SK-N-SH (cell line): ENCODE data around the gene CALN1.

Experiments used
- ELF1 ChIP-seq: IDR thresholded peaks from 2 replicates; pipeline ENCODE4 v1.4.0; 2012
- EP300 ChIP-seq, 2 experiments: IDR thresholded peaks; 2 replicates each; pipeline versions ENCODE4 v1.4.0 to v1.6.1; 2012; ENCODE audit warnings: borderline replicate concordance in 1 of 2, low read depth in 1 of 2, low read length in 1 of 2
- FOSL2 ChIP-seq: IDR thresholded peaks from 2 replicates; pipeline ENCODE4 v1.4.0; 2012; ENCODE audit warnings: low read depth, mild to moderate bottlenecking, moderate library complexity, borderline replicate concordance
- FOXJ3 ChIP-seq: sonication (generic); formaldehyde crosslinking; IDR thresholded peaks from 2 replicates; pipeline ENCODE4 v1.5.1; 2020; ENCODE audit warnings: mild to moderate bottlenecking, missing genetic modification reagents
- FOXM1 ChIP-seq: IDR thresholded peaks from 2 replicates; pipeline ENCODE4 v1.4.0; 2012; ENCODE audit warnings: low read depth, mild to moderate bottlenecking
- GABPA ChIP-seq: IDR thresholded peaks from 2 replicates; pipeline ENCODE4 v1.4.0; 2012; ENCODE audit warnings: low read depth, mild to moderate bottlenecking
- GATA2 ChIP-seq: sonication (generic); formaldehyde crosslinking; IDR thresholded peaks from 2 replicates; pipeline ENCODE4 v1.5.0; 2020; ENCODE audit warnings: mild to moderate bottlenecking, missing genetic modification reagents
- POLR2AphosphoS5 ChIP-seq: IDR thresholded peaks from 2 replicates; pipeline ENCODE4 v1.6.1; 2012; ENCODE audit warnings: low read depth, low read length
- RCOR1 ChIP-seq: fragments of 150-350 bp; IDR thresholded peaks from 2 replicates; pipeline ENCODE4 v1.6.1; 2017; ENCODE audit warnings: antibody characterized with exemption, low read length
- RXRA ChIP-seq: IDR thresholded peaks from 2 replicates; pipeline ENCODE4 v1.4.0; 2012; ENCODE audit warnings: low read depth, mild to moderate bottlenecking, borderline replicate concordance
- USF2 ChIP-seq: fragments of 150-350 bp; IDR thresholded peaks from 2 replicates; pipeline ENCODE4 v1.6.1; 2017; ENCODE audit warnings: antibody characterized with exemption, low read length, low read depth, borderline replicate concordance
- TF ChIP-seq, protein P1 (sequence below): fragments of 200-600 bp; sonication (generic); IDR thresholded peaks from 2 replicates; pipeline ENCODE4 v1.6.1; 2017; ENCODE audit warnings: antibody characterized with exemption, mild to moderate bottlenecking, moderate library complexity

GRCh38 chr7:71857338-71857737 lies 554.8 kb downstream of the CALN1 start:
- TF ChIP-seq FOXJ3 = no peak
- TF ChIP-seq, protein P1, sequence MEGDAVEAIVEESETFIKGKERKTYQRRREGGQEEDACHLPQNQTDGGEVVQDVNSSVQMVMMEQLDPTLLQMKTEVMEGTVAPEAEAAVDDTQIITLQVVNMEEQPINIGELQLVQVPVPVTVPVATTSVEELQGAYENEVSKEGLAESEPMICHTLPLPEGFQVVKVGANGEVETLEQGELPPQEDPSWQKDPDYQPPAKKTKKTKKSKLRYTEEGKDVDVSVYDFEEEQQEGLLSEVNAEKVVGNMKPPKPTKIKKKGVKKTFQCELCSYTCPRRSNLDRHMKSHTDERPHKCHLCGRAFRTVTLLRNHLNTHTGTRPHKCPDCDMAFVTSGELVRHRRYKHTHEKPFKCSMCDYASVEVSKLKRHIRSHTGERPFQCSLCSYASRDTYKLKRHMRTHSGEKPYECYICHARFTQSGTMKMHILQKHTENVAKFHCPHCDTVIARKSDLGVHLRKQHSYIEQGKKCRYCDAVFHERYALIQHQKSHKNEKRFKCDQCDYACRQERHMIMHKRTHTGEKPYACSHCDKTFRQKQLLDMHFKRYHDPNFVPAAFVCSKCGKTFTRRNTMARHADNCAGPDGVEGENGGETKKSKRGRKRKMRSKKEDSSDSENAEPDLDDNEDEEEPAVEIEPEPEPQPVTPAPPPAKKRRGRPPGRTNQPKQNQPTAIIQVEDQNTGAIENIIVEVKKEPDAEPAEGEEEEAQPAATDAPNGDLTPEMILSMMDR = no peak
- no peak for TF ChIP-seq ELF1
- TF ChIP-seq USF2 = no peak
- TF ChIP-seq EP300 (IDR thresholded peaks at IDR 0.05; ENCODE audit: borderline replicate concordance in 1 of 2, low read depth in 1 of 2, low read length in 1 of 2) = no peak
- TF ChIP-seq RCOR1 = no peak
- TF ChIP-seq FOXM1 = no peak
- TF ChIP-seq FOSL2 = no peak
- no peak for TF ChIP-seq GATA2 (CRISPR knock-in tag)
- no peak for TF ChIP-seq RXRA
- TF ChIP-seq POLR2AphosphoS5 = no peak
- TF ChIP-seq GABPA = no peak
